ENCODE data around the gene ARHGAP19. TPM values are rescaled to one million over a fixed set of nuclear protein-coding genes. Genes with fewer than 3 reads are reported as not detected.

Gene ARHGAP19
- total RNA-seq, 2 experiments from 2014 or later: 56.6 to 58.5 TPM

DNA sequence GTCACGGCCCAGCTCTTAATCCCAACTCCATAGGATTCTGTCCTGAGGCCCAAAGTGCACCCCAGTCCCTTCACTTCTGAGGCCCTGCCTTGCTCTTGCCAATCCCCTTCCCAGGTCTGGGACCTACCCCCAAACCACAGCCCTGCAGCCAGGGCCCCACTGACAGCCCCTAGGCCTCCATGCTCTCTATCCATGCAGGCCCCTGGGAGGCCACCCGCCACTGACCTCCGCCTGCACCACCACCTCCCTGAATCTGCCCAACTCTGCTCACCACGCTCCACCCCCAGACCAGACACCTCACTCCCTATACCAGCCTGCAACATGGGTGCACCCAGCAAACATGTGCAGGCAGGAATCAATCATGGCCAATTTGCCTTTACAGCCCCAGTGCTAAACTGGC is 116.9 kb downstream of the ARHGAP19 start:
- DNase-seq: no peak
- H3K4me1 Mint-ChIP-seq: no peaks in the 10 kb centered on the region
- H3K27ac Mint-ChIP-seq: no peak overlapping the region
- no peaks in the 10 kb centered on the region for H3K36me3 Mint-ChIP-seq (ENCODE audit: low read depth)
- no peaks in the 10 kb centered on the region for H3K9me3 Mint-ChIP-seq
- POLR2A ChIA-PET: no interaction called here
- CTCF ChIA-PET: interaction anchor here (1.2 kb wide), 1 partner anchor 35 kb away, joined by 3 read pairs; no protein-coding TSS in a partner anchor
- peaks cover 23% of the 10 kb centered on the region for H3K27me3 Mint-ChIP-seq
- H3K4me3 Mint-ChIP-seq: no peak overlapping the region

DNA sequence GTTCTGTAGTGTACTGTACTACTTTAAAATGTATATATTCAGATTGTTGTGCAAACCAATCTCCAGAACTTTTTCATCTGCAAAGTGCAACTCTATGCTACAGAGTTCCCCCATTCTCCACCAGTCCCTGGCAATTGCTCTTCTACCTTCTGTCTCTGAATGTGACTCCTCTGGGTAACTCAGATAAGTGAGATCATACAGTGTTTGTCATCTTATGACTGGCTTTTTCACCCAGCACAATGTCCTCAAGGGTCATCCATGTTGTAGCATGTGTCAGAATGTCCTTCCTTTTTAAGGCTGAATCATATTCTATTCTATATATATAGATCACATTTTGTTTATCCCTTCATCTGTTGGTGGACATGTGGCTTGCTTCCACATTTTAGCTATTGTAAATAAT is 117.5 kb downstream of the ARHGAP19 start:
- POLR2A ChIA-PET: no interaction called here
- H3K9me3 Mint-ChIP-seq: no peaks in the 10 kb centered on the region
- H3K36me3 Mint-ChIP-seq (ENCODE audit: low read depth): no peaks in the 10 kb centered on the region
- no peak for DNase-seq
- no peak overlapping the region for H3K4me3 Mint-ChIP-seq
- CTCF ChIA-PET: interaction anchor here (1.2 kb wide), 1 partner anchor 35 kb away, joined by 3 read pairs; no protein-coding TSS in a partner anchor
- H3K27ac Mint-ChIP-seq: no peak overlapping the region
- no peaks in the 10 kb centered on the region for H3K4me1 Mint-ChIP-seq
- H3K27me3 Mint-ChIP-seq: peaks cover 17% of the 10 kb centered on the region

DNA sequence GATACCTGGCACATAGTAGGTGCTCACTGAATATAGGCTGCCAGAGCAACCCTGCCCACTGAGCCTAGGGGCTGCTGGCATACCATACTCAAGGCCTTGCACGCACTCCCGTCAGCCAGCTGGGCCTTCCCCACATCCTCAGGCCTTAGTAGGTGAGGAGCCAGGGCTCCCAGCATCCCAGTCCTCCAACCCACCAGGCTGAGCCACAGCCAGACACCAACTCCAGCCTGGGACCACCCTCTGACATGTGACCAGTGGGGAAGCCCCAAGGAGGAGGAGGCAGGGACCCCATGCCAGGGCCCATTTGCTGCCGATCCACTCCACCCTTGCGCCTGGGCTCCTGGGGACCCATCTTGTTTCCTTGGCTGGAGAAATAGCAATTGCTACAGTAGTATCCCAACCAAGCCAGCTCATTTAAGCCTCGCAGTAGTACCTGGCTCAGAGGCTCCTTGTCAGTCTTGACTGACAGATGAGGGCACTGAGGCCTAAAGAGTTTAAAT is 118.1 kb downstream of the ARHGAP19 start:
- no peaks in the 10 kb centered on the region for H3K4me1 Mint-ChIP-seq
- DNase-seq: no peak
- no peaks in the 10 kb centered on the region for H3K9me3 Mint-ChIP-seq
- CTCF ChIA-PET: interaction anchor here (1.0 kb wide), 1 partner anchor 30 kb away, joined by 3 read pairs; no protein-coding TSS in a partner anchor
- H3K4me3 Mint-ChIP-seq: no peak overlapping the region
- peaks cover 17% of the 10 kb centered on the region for H3K27me3 Mint-ChIP-seq
- H3K27ac Mint-ChIP-seq: no peak overlapping the region
- POLR2A ChIA-PET: no interaction called here
- H3K36me3 Mint-ChIP-seq (ENCODE audit: low read depth): no peaks in the 10 kb centered on the region

DNA sequence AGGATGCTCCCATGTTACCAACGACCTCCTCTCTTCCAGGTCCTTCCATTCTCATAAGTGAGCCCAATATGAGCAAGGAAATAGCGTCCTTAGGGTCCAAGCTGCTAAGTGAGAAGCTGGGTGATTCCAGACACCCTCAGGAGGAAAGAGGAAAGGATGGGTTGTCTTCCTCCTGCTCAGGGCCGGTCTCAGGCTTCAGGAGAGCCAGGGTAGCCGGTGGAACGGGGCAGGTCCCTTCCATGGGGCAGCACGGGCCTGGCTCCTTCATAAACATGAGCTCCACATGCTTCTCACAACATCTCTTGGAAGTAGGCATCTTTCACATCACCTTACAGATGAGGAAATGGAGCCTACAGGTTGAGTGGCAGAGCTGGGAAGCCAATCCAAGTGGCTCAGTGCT is 119.4 kb downstream of the ARHGAP19 start:
- Mint-ChIP-seq H3K27me3 (peaks cover 14% of the 10 kb centered on the region), H3K9me3 (no peaks in the 10 kb centered on the region), H3K4me1 (no peaks in the 10 kb centered on the region), H3K4me3 (no peak overlapping the region), H3K36me3 (ENCODE audit: low read depth) (no peaks in the 10 kb centered on the region), H3K27ac (no peak overlapping the region)
- ChIA-PET CTCF (interaction anchor here (0.6 to 0.7 kb wide), 2 partner anchors 23 to 530 kb away, joined by 3 to 4 read pairs; no protein-coding TSS in a partner anchor), POLR2A (interaction anchor here (0.6 kb wide), 1 partner anchor 118 kb away, joined by 3 read pairs; no protein-coding TSS in a partner anchor)
- no peak for DNase-seq

Other genes starting within 250 kb of the ARHGAP19 start
- gene SLIT1, start 106.7 kb downstream of the ARHGAP19 start, total RNA-seq: 1 to 10 TPM; 1.2 to 1.6 TPM
- gene FRAT1, start 26.6 kb upstream of the ARHGAP19 start, total RNA-seq: 1 to 10 TPM; 5.8 to 6.2 TPM
- gene FRAT2, start 42.1 kb upstream of the ARHGAP19 start, total RNA-seq: 10 to 100 TPM in 1 of 2 experiments, 1 to 10 TPM in 1; 9.0 to 10.7 TPM
- gene RRP12, start 108.7 kb upstream of the ARHGAP19 start, total RNA-seq: 10 to 100 TPM; 20.1 to 21.6 TPM
- gene PGAM1, start 133.6 kb upstream of the ARHGAP19 start, total RNA-seq: 100 to 1,000 TPM; 380 to 406 TPM
- 10 to 100 TPM; 45.5 to 50.0 TPM for gene EXOSC1, start 153.4 kb upstream of the ARHGAP19 start, total RNA-seq
- gene ZDHHC16, start 153.5 kb upstream of the ARHGAP19 start, total RNA-seq: 10 to 100 TPM; 38.5 to 39.3 TPM
- 10 to 100 TPM; 64.7 to 68.6 TPM for gene MMS19, start 205.8 kb upstream of the ARHGAP19 start, total RNA-seq
- under 1 TPM; 0.50 to 0.72 TPM for gene UBTD1, start 206.3 kb upstream of the ARHGAP19 start, total RNA-seq